GM12864 (cell line): Measurements from ENCODE around the gene KDELR1.

Experiments
- DNase-seq: peaks from one replicate; pipeline ENCODE4 v3.0.0-alpha.2; 2011; ENCODE audit warnings: low read depth
- H3K4me3 ChIP-seq: 2 replicates; pipeline ENCODE4 v1.5.1; 2011; ENCODE audit warnings: mild to moderate bottlenecking, low read depth, low read length, control low read depth
- CTCF ChIP-seq: IDR thresholded peaks from 2 replicates; pipeline ENCODE4 v1.5.1; 2011; ENCODE audit warnings: low read depth, mild to moderate bottlenecking, moderate library complexity, low read length, control low read depth, inconsistent platforms; ENCODE audit errors: missing control alignments

KDELR1 gene

GRCh38 chr19:48385461-48386087 lies 5.8 kb downstream of the KDELR1 start:
- no peak overlapping the region for H3K4me3 ChIP-seq
- no peak for TF ChIP-seq CTCF
- no peak for DNase-seq

- H3K4me3 ChIP-seq: no peak overlapping the region
- no peak for DNase-seq
- TF ChIP-seq CTCF: no peak
These were observed 9.1 kb downstream of the KDELR1 start for GRCh38 chr19:48382286-48382685.

GRCh38 chr19:48381178-48381950 lies 10.0 kb downstream of the KDELR1 start:
- no peak for DNase-seq

GRCh38 chr19:48379058-48379457 lies 12.3 kb downstream of the KDELR1 start:
- no peak for TF ChIP-seq CTCF
- no peak overlapping the region for H3K4me3 ChIP-seq
- DNase-seq: no peak

More at GRCh38 chr19:48381178-48381950, 10.0 kb downstream of the KDELR1 start:
- no peak for TF ChIP-seq CTCF
- no peak overlapping the region for H3K4me3 ChIP-seq

GRCh38 chr19:48378194-48378570 lies 13.2 kb downstream of the KDELR1 start:
- H3K4me3 ChIP-seq: no peak overlapping the region
- no peak for DNase-seq
- TF ChIP-seq CTCF: no peak

- DNase-seq: no peak
- H3K4me3 ChIP-seq: no peak overlapping the region
- no peak for TF ChIP-seq CTCF
These were observed 17.8 kb downstream of the KDELR1 start for GRCh38 chr19:48373567-48373966.
